Measurements from ENCODE around the gene KCNMA1.

- TF ChIP-seq, protein P1, sequence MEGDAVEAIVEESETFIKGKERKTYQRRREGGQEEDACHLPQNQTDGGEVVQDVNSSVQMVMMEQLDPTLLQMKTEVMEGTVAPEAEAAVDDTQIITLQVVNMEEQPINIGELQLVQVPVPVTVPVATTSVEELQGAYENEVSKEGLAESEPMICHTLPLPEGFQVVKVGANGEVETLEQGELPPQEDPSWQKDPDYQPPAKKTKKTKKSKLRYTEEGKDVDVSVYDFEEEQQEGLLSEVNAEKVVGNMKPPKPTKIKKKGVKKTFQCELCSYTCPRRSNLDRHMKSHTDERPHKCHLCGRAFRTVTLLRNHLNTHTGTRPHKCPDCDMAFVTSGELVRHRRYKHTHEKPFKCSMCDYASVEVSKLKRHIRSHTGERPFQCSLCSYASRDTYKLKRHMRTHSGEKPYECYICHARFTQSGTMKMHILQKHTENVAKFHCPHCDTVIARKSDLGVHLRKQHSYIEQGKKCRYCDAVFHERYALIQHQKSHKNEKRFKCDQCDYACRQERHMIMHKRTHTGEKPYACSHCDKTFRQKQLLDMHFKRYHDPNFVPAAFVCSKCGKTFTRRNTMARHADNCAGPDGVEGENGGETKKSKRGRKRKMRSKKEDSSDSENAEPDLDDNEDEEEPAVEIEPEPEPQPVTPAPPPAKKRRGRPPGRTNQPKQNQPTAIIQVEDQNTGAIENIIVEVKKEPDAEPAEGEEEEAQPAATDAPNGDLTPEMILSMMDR (IDR thresholded peaks at IDR 0.05 in 2 of 3, conservative IDR thresholded peaks at IDR 0.05 in 1 of 3; ENCODE audit: borderline replicate concordance in 1 of 3, insufficient read depth in 1 of 3, low read depth in 2 of 3, low read length in 2 of 3) = no peak
- TF ChIP-seq, protein P2, sequence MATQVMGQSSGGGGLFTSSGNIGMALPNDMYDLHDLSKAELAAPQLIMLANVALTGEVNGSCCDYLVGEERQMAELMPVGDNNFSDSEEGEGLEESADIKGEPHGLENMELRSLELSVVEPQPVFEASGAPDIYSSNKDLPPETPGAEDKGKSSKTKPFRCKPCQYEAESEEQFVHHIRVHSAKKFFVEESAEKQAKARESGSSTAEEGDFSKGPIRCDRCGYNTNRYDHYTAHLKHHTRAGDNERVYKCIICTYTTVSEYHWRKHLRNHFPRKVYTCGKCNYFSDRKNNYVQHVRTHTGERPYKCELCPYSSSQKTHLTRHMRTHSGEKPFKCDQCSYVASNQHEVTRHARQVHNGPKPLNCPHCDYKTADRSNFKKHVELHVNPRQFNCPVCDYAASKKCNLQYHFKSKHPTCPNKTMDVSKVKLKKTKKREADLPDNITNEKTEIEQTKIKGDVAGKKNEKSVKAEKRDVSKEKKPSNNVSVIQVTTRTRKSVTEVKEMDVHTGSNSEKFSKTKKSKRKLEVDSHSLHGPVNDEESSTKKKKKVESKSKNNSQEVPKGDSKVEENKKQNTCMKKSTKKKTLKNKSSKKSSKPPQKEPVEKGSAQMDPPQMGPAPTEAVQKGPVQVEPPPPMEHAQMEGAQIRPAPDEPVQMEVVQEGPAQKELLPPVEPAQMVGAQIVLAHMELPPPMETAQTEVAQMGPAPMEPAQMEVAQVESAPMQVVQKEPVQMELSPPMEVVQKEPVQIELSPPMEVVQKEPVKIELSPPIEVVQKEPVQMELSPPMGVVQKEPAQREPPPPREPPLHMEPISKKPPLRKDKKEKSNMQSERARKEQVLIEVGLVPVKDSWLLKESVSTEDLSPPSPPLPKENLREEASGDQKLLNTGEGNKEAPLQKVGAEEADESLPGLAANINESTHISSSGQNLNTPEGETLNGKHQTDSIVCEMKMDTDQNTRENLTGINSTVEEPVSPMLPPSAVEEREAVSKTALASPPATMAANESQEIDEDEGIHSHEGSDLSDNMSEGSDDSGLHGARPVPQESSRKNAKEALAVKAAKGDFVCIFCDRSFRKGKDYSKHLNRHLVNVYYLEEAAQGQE (IDR thresholded peaks at IDR 0.05; ENCODE audit: low read depth) = no peak
Measured at GRCh38 chr10:77520995-77521394, 116.6 kb downstream of the KCNMA1 start.

Data from HCT116 (cell line).